Activated T-cell treated with anti-CD3 and anti-CD28 coated beads, Interleukin-2, amount 50 U/mL, for 72 hours (primary cell): ENCODE measurements around the gene LITAFD. TPM values are rescaled to one million over a fixed set of nuclear protein-coding genes. Genes with fewer than 3 reads are reported as not detected.
A peak's percentile ranks its signal among the peaks of the same experiment; 100 is the strongest.

ENCODE experiments used
- ATAC-seq, 2 donors: fragments of 150-1000 bp; cut with Tn5 transposase; replicated peaks in 1 of 2; 2 replicates each; pipeline ENCODE4 v1.10.0; 2021; ENCODE audit warnings: moderate library complexity in 2 of 2, mild to moderate bottlenecking in 1 of 2
- DNase-seq, 2 donors: peaks; one replicate each; pipeline ENCODE4 v3.0.0; 2021 to 2022; ENCODE audit warnings: mixed read lengths in 1 of 2
- H3K27ac Mint-ChIP-seq: one replicate; pipeline ENCODE4 v1.8.0; 2022; ENCODE audit warnings: mild to moderate bottlenecking, moderate library complexity, mixed read lengths
- H3K27me3 Mint-ChIP-seq: one replicate; pipeline ENCODE4 v1.8.0; 2022; ENCODE audit warnings: low read depth, mixed read lengths
- H3K36me3 Mint-ChIP-seq, 2 donors: one replicate each; pipeline ENCODE4 v1.8.0; 2022; ENCODE audit warnings: mixed read lengths in 2 of 2, mild to moderate bottlenecking in 1 of 2; ENCODE audit not compliant: insufficient read depth in 2 of 2
- H3K4me1 Mint-ChIP-seq: one replicate; pipeline ENCODE4 v1.8.0; 2022; ENCODE audit warnings: low read depth, mixed read lengths
- H3K4me3 Mint-ChIP-seq, 2 donors: one replicate each; pipeline ENCODE4 v1.8.0; 2022; ENCODE audit warnings: mild to moderate bottlenecking in 2 of 2, mixed read lengths in 2 of 2, moderate library complexity in 2 of 2
- H3K9me3 Mint-ChIP-seq, 2 donors: one replicate each; pipeline ENCODE4 v1.8.0; 2022; ENCODE audit warnings: mixed read lengths in 2 of 2
- total RNA-seq, 2 donors: library from RNA; stranded (reverse); gene quantifications; one replicate each; pipeline ENCODE4 v1.2.3, GENCODE V29; 2022

Gene LITAFD
- total RNA-seq, 2 donors from 2014 or later, result not detected

DNA sequence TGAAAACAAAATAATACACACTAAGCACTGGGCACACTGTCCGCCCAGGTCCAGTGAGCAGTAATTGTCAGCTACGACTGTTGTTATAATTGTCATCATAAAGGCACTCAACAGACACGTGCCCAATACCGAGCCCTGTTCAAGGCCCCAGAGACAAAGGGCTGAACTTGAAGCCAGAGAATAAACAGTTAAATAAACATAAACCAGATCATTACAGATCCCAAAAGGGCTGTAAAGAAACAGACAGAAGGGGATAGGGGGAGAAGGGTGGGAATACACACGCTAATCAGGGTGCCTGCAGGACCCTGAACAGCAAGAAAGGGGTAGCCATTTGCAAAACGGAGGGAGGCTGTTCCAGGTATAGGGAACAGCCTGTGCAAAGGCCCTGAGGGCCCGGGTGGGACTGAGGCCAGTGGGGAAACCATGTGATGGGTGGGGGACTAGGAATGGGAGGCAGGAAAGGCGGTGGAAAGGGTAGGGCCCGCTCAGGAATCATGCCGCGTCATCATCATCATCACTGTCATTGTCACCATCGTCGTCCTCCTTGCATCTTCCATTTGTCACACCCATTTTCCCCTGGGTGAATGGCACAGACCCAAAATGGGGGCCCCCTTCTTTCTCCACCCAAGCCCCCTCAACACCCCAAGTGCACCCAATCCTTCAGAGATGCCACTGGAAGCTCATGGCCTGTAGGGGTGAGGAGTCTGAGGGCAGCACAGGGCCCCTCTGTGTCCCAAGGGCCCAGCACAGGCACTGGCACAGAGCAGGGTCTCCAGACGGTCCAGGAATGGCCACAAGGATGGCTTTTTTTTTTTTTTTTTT lies 19.6 kb upstream of the LITAFD start:
- DNase-seq (no peak), ATAC-seq (no peak)
- no peak overlapping the region for H3K4me3 Mint-ChIP-seq
- H3K27me3 Mint-ChIP-seq, result no peaks in the 10 kb centered on the region
- H3K9me3 Mint-ChIP-seq, result no peaks in the 10 kb centered on the region
- peaks cover 0 to 8% of the 10 kb centered on the region in 2 donors for H3K36me3 Mint-ChIP-seq
- peak overlapping the region; percentile 71 for H3K27ac Mint-ChIP-seq
- H3K4me1 Mint-ChIP-seq, result peaks cover 24% of the 10 kb centered on the region

DNA sequence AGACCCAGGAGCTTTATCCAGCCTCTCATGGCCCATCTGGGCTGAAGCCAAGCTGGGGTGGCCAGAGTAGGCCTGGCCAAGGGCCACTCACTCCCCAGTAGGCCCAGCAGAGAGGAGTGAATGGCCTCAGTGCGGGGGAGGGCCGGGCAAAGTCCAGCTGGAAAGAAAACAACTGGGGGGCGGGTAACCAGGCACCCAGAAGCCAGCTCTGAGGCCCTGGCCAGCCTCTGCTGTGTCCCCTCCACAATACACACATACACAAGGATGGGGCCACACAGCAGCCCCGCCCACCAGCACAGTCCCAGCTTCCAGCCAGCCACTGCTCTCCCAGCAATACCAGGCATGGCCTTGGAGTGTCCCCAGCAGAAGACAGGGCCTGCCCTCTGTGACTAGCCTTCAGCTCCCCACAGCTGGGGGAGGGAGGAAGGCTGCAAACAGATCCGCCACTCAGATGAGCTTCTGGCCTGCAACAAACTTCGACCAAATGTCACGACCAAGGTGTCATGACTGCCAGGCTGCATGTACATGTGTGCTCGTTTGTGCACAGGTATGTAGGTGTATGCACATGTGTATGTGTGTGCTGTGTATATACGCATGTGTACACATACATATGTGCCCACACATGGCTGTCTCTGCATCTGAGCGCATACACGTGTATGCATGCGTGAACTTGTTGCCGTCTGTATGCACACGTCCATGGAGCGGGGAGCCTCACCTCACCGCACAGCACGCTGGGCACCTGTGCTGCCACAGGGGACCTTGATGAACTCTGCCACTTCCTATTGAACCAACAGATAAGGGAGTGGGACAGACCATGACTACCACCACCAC lies 18.3 kb upstream of the LITAFD start:
- no peak for DNase-seq
- no peak for ATAC-seq
- no peaks in the 10 kb centered on the region for H3K9me3 Mint-ChIP-seq
- peaks cover 4 to 5% of the 10 kb centered on the region in 2 donors for H3K36me3 Mint-ChIP-seq
- H3K27ac Mint-ChIP-seq, result peak overlapping the region; percentile 19
- H3K4me3 Mint-ChIP-seq, result no peak overlapping the region
- H3K27me3 Mint-ChIP-seq, result no peaks in the 10 kb centered on the region
- H3K4me1 Mint-ChIP-seq, result peaks cover 27% of the 10 kb centered on the region

DNA sequence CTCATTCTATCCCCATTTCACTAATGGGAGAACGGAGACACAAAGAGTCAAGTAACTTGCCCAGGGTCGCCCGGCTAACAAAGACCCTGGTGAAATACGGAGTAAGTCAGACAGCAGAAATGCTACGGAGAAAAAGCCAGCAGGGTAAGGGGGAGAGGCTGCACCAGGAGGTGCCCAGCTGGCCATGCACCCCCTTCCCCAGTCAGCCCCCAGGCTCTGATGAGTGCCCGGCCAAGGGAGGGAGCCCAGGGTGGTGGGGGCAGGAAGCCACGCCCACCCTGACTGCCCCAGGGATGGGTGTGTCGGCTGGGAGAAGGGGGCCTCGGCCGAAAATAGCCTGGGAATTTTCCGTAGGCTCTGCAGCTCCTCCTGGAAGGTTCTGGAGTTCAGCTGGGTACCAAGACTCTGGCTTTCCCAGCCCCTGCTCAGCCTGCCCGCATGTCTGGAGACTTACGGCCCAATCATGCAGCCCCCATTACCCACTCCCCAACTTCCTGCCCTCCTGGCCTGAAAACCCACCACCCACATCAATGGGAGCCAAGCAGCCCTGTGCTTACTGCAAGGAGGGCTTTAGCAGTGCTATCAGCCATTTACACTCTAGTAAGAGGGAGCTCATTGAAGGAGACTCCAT lies 17.6 kb upstream of the LITAFD start:
- H3K36me3 Mint-ChIP-seq, result peaks cover 4 to 5% of the 10 kb centered on the region in 2 donors
- no peak for DNase-seq
- no peaks in the 10 kb centered on the region for H3K27me3 Mint-ChIP-seq
- no peaks in the 10 kb centered on the region for H3K9me3 Mint-ChIP-seq
- H3K4me3 Mint-ChIP-seq, result no peak overlapping the region
- peaks cover 34% of the 10 kb centered on the region for H3K4me1 Mint-ChIP-seq
- H3K27ac Mint-ChIP-seq, result peak overlapping the region; percentile 19
- no peak for ATAC-seq

DNA sequence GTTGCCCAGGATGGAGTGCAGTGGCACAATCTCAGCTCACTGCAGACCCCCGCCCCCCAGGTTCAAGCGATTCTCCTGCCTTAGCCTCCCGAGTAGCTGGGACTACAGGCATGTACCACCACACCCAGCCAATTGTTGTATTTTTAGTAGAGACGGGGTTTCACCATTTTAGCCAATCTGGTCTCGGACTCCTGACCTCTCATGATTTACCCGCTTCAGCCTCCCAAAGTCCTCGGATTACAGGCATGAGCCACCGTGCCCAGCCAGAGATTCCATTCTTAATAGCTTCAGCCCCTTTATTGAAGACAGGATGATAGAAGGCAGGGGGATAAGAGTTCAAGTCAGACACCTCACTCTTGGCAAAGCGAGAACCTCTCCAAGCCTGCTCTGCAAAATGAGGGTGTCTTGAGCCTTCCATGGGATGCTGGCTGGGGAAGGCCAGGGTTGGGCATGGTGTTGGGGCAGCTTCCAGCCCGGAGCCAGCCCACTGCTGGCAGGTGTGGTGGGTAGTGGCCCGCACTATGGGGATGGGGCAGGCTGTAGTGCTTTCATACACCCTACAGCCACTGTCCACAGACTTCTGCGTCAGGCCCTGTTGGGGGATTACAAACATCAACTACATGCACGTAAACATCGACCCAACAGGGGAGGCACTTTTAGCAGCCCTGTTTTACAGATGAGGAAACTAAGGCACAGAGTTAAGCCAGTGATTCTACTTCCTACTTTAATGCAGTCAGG lies 16.8 kb upstream of the LITAFD start:
- Mint-ChIP-seq H3K27me3 (no peaks in the 10 kb centered on the region), H3K9me3 (no peaks in the 10 kb centered on the region), H3K4me3 (peak overlapping the region in 1 of 2 donors; percentile 39), H3K27ac (no peak overlapping the region), H3K36me3 (peaks cover 4 to 5% of the 10 kb centered on the region in 2 donors), H3K4me1 (peaks cover 41% of the 10 kb centered on the region)
- DNase-seq (no peak), ATAC-seq (no peak)

DNA sequence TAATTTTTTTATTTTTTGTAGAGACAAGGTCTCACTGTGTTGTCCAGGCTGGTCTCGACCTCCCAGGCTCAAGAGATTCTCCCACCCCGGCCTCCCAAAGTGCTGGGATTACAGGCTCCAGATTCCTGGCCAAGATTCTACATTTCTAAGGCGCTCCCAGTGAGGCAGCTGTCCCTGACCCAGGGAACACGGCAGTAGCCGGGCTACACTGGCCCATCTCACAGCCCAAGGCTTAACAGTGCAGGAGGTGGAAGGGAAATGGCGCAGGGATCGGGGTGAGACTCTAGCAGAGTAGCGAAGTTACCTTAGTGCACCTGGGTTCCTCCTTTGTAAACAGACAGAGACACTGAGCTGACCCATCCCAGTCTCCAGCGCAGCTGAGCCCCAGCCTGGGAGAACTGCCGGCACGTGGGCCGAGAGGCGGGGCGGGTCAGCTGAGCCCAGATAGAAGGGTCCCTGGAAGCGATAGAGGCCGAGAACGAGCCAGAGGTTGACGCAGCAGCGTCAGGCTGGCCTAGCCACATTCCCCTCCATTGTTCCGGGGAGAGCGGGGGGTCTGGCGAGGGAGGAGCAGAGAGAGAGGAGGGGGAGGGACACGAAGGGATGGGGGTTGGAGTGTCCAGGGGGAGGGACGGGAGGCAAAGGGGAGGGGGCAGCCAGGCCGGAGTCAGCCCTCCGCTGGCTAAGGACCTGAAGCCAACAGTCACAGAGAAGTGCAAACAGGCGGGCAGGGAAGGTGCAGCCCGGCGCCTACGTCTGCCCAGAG lies 15.8 kb upstream of the LITAFD start:
- H3K9me3 Mint-ChIP-seq, result no peaks in the 10 kb centered on the region

DNA sequence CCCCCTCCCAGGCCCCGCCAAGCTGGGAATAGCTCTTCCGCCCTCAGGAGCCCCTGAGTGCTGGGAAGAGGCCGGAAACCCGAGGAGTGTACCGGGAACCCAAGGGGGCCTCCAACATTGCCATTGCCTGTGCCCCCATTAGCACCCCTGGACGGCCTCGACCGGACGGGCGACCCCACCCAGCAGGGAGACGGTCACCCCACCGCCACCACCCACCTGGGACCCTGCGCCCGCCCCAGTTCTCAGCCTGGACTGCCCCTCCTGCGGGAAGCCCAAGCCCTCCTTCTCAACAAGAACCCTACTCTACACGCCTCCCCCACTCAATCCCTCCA lies 15.3 kb upstream of the LITAFD start:
- peaks cover 55% of the 10 kb centered on the region for H3K4me1 Mint-ChIP-seq
- ATAC-seq (no peak), DNase-seq (no peak)
- H3K4me3 Mint-ChIP-seq, result peak overlapping the region; percentile 87
- peaks cover 4 to 5% of the 10 kb centered on the region in 2 donors for H3K36me3 Mint-ChIP-seq
- H3K9me3 Mint-ChIP-seq, result no peaks in the 10 kb centered on the region
- no peak overlapping the region for H3K27ac Mint-ChIP-seq
- H3K27me3 Mint-ChIP-seq, result no peaks in the 10 kb centered on the region

More for the DNA sequence above, 15.8 kb upstream of the LITAFD start:
- Mint-ChIP-seq H3K27me3 (no peaks in the 10 kb centered on the region), H3K36me3 (peaks cover 4 to 5% of the 10 kb centered on the region in 2 donors), H3K4me3 (peak overlapping the region; percentile 85 to 87), H3K27ac (no peak overlapping the region), H3K4me1 (peaks cover 51% of the 10 kb centered on the region)
- ATAC-seq, result no peak
- DNase-seq, result no peak

DNA sequence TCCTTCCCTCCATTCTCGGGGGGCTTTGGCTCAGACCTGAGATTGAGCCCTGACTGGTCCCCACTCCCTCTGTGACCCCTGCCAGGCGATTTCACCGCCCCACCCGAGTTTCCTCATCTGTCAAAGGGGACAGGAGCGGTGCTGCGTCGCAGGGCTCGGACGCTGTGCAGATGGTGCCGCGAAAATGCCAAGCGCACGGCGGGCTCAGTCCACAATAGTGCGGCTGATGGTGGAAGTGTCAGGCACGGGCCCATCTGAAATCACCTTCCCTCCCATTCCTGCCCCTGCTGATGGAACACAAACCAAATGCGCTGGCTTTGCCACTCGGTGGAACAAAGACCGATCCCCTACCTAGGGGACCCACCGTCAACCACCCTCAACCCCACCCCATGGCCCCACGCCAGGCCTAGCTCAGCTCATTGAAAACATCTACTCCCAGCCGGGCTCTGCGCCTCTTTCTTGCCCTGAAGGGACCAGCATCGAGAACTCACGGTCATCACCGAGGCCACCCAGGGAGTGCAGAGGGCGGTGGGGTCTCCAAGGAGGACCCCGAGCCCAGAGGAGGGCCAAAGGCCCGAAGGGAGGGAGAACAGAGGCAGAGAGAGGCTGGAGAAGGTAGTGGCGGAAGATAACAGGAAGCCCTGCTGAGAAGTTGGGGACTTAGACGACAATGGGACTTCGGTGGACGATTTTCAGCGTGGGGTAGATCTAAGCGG lies 14.8 kb upstream of the LITAFD start:
- Mint-ChIP-seq H3K4me3 (peak overlapping the region; percentile 87), H3K4me1 (peaks cover 55% of the 10 kb centered on the region), H3K27ac (peak overlapping the region; percentile 75), H3K27me3 (no peaks in the 10 kb centered on the region), H3K36me3 (peaks cover 4 to 5% of the 10 kb centered on the region in 2 donors), H3K9me3 (no peaks in the 10 kb centered on the region)
- DNase-seq (no peak), ATAC-seq (no peak)

DNA sequence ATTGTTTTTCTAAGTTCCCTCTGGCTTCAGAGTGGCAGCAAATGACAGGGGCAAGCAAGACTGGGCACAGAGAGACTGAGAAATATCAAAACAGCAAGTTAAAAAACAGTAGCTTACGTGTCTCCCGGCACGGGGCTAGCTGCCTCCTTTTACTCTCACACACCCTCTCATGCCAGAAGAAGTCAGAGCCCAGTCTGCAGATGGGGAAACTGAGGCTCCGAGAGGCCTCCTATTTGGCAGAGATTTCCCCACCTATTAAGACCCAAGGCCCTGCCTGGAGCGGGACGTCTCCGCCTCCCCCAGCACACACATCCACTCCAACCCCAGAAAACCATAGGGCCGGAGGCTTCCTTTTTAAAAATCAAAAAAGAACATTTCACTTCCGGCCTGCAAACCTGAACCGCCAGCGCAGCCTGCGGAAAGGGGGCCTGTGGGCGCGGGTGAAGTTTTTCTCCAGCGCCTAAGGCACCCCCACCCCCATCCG lies 14.2 kb upstream of the LITAFD start:
- peak overlapping the region; percentile 52 for H3K27ac Mint-ChIP-seq
- H3K9me3 Mint-ChIP-seq, result no peaks in the 10 kb centered on the region
- peak in 1 of 2 donors; percentile 70 for DNase-seq
- peaks cover 55% of the 10 kb centered on the region for H3K4me1 Mint-ChIP-seq
- H3K4me3 Mint-ChIP-seq, result peak overlapping the region; percentile 87
- H3K36me3 Mint-ChIP-seq, result peaks cover 4 to 5% of the 10 kb centered on the region in 2 donors
- H3K27me3 Mint-ChIP-seq, result no peaks in the 10 kb centered on the region
- no peak for ATAC-seq

DNA sequence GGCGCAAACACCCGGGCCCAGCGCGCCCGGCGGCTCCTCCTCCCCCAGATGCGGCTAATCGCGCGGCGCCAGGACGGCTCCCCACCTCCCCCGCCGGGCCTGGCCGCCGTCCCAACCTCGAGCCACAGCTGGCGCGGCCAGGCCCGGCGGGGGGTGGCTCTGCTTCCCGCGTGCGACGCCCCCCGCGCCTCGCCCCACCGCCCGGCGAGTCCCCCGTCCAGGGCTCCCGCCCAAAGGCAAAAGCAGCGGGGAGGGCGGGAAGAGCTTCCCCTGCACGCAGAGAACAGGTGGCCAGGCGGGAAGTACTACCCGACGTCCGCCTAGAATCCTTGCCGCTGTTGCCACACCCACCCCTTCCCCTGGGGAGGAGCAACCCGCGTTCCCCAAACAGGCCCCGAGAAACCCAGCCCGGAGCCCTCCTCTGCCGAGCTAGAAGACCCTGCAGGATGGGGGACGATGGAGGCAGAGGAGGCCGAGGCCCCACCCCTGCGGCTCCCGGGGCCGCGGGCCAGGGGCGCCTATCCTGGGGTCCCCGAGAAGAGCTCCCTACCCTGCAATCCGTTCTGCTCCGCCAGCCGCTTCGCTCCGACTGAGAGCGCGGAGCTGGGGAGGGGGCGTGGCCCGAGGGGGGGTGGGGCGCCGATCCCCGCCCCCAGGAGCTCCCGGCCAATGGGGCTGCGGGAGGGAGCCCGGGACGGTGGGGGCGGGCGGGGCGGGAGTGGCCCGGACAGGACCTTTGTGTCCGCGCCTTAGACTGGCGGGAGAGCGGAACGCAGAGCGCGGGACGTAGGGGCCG lies 13.5 kb upstream of the LITAFD start, which contains the start of gene CARHSP1:
Gene CARHSP1, minus strand, starts transcription at position 591 of the 796 bp plus-strand sequence. CDS start 9,678 bp downstream, outside the sequence.
- peak; percentile 77 to 79 for ATAC-seq
- Mint-ChIP-seq H3K27ac (peak within 1 kb of the TSS; percentile 96), H3K36me3 (peaks cover 4 to 5% of the 10 kb centered on the region in 2 donors), H3K27me3 (no peaks in the 10 kb centered on the region), H3K4me3 (peak within 1 kb of the TSS; percentile 95 to 100), H3K4me1 (peaks cover 58% of the 10 kb centered on the region), H3K9me3 (no peaks in the 10 kb centered on the region)
- peak; percentile 83 to 91 for DNase-seq

DNA sequence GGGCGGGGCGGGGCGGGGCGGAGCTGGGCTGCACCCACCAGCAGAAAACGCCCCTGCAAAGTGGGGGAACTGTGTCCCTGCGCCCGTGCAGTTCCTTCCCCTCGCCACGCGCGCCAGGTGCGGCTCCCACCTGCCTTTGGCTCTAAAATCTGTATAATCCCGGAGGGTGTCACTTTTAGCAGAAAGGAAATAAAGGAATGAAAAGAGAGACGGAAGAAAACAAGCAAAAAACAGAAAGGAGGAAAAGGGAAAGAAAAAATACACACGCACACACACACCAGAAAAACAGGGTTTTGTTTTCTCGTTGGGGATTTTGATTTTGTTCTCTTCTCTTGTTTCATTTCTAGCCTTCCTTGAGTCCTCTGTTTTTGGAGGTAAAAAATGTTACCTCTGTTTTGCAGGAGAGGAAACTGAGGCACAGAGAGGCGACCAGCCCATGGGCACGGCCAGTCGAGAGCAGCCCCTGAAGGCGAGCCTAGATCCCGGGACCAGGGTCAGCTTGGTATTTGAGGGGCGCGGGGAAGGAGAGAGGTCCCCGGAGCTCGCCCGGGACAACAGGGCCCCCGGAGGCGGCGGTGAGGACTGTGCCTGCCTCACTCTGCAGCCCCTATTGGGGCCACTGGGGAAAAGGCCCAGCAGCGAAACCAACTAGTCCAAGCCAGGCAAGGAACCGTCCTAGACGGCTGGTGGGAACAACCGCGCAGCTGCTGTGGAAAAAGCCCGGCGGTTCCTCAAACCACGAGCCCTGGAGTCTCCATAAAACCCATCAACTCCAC lies 12.8 kb upstream of the LITAFD start:
- DNase-seq (no peak), ATAC-seq (no peak)
- H3K36me3 Mint-ChIP-seq, result peaks cover 4 to 5% of the 10 kb centered on the region in 2 donors
- no peaks in the 10 kb centered on the region for H3K9me3 Mint-ChIP-seq
- H3K27me3 Mint-ChIP-seq, result no peaks in the 10 kb centered on the region
- H3K4me1 Mint-ChIP-seq, result peaks cover 63% of the 10 kb centered on the region
- peak overlapping the region; percentile 95 to 100 for H3K4me3 Mint-ChIP-seq
- peak overlapping the region; percentile 96 for H3K27ac Mint-ChIP-seq
